Esophagus muscularis mucosa (tissue), 4 donors: ENCODE measurements around the gene CLDN5.

Experiments
- EP300 ChIP-seq: sonication (generic); formaldehyde crosslinking; IDR thresholded peaks from one replicate; pipeline ENCODE4 v1.6.1; 2017; ENCODE audit warnings: antibody characterized with exemption
- POLR2A ChIP-seq: fragments of 450-650 bp; IDR thresholded peaks from one replicate; pipeline ENCODE4 v1.6.1; 2017; ENCODE audit warnings: antibody characterized with exemption, moderate library complexity, mild to moderate bottlenecking, low read depth
- POLR2AphosphoS5 ChIP-seq, 2 donors: sonication (generic); formaldehyde crosslinking; IDR thresholded peaks; one replicate each; pipeline ENCODE4 v1.6.1; 2017; ENCODE audit warnings: antibody characterized with exemption in 2 of 2
- TF ChIP-seq, protein P1 (sequence below), 3 experiments: fragments of 200-600 bp in 2 of 3; fragments of 450-650 bp in 1 of 3; sonication (generic) in 2 of 3; IDR thresholded peaks; one replicate each; pipeline ENCODE4 v1.5.1; 2017 to 2019; ENCODE audit warnings: antibody characterized with exemption in 3 of 3, mild to moderate bottlenecking in 2 of 3, moderate library complexity in 1 of 3

GRCh38 chr22:19498154-19498865 is 25.9 kb downstream of the CLDN5 start:
- no peak for TF ChIP-seq POLR2AphosphoS5 (IDR thresholded peaks at IDR 0.05)
- TF ChIP-seq, protein P1, sequence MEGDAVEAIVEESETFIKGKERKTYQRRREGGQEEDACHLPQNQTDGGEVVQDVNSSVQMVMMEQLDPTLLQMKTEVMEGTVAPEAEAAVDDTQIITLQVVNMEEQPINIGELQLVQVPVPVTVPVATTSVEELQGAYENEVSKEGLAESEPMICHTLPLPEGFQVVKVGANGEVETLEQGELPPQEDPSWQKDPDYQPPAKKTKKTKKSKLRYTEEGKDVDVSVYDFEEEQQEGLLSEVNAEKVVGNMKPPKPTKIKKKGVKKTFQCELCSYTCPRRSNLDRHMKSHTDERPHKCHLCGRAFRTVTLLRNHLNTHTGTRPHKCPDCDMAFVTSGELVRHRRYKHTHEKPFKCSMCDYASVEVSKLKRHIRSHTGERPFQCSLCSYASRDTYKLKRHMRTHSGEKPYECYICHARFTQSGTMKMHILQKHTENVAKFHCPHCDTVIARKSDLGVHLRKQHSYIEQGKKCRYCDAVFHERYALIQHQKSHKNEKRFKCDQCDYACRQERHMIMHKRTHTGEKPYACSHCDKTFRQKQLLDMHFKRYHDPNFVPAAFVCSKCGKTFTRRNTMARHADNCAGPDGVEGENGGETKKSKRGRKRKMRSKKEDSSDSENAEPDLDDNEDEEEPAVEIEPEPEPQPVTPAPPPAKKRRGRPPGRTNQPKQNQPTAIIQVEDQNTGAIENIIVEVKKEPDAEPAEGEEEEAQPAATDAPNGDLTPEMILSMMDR (IDR thresholded peaks at IDR 0.05) = no peak
- TF ChIP-seq POLR2A = no peak
- no peak for TF ChIP-seq EP300
